ENCODE measurements around the gene TBX2.
"Not testable (repeated sequence)": the region's sequence is repeated elsewhere in the genome, so short reads cannot be mapped to it uniquely, and the experiment has no call there.

TBX2 gene

GRCh38 chr17:61427567-61427966, 27.9 kb downstream of the TBX2 start:
- H3K4me3 ChIP-seq (ENCODE audit: low read depth, low read length), result no peak overlapping the region

GRCh38 chr17:61429274-61429673, 29.6 kb downstream of the TBX2 start:
- H3K4me3 ChIP-seq (ENCODE audit: low read depth, low read length), result no peak overlapping the region

- not testable (repeated sequence) for H3K4me3 ChIP-seq (ENCODE audit: low read depth, low read length)
Observed at GRCh38 chr17:61429831-61430230, 30.2 kb downstream of the TBX2 start.

GRCh38 chr17:61431594-61432311, 32.1 kb downstream of the TBX2 start:
- H3K4me3 ChIP-seq (ENCODE audit: low read depth, low read length), result no peak overlapping the region

- H3K4me3 ChIP-seq (ENCODE audit: low read depth, low read length), result no peak overlapping the region
Observed at GRCh38 chr17:61436273-61436672, 36.6 kb downstream of the TBX2 start.

- no peak overlapping the region for H3K4me3 ChIP-seq (ENCODE audit: low read depth, low read length)
Observed at GRCh38 chr17:61436995-61437704, 37.5 kb downstream of the TBX2 start.

GRCh38 chr17:61440697-61441096, 41.1 kb downstream of the TBX2 start:
- H3K4me3 ChIP-seq (ENCODE audit: low read depth, low read length), result no peak overlapping the region

- H3K4me3 ChIP-seq (ENCODE audit: low read depth, low read length), result not testable (repeated sequence)
Observed at GRCh38 chr17:61441507-61441906, 41.9 kb downstream of the TBX2 start.

GRCh38 chr17:61442136-61442775, 42.6 kb downstream of the TBX2 start:
- no peak overlapping the region for H3K4me3 ChIP-seq (ENCODE audit: low read depth, low read length)

GRCh38 chr17:61442878-61443474, 43.3 kb downstream of the TBX2 start:
- H3K4me3 ChIP-seq (ENCODE audit: low read depth, low read length), result no peak overlapping the region

- no peak overlapping the region for H3K4me3 ChIP-seq (ENCODE audit: low read depth, low read length)
Observed at GRCh38 chr17:61443475-61443882, 43.8 kb downstream of the TBX2 start.

GRCh38 chr17:61444075-61444474, 44.4 kb downstream of the TBX2 start:
- H3K4me3 ChIP-seq (ENCODE audit: low read depth, low read length), result no peak overlapping the region

- H3K4me3 ChIP-seq (ENCODE audit: low read depth, low read length), result no peak overlapping the region
Observed at GRCh38 chr17:61444831-61445230, 45.2 kb downstream of the TBX2 start.

GRCh38 chr17:61447358-61447757, 47.7 kb downstream of the TBX2 start:
- no peak overlapping the region for H3K4me3 ChIP-seq (ENCODE audit: low read depth, low read length)

GRCh38 chr17:61448042-61448441, 48.4 kb downstream of the TBX2 start:
- no peak overlapping the region for H3K4me3 ChIP-seq (ENCODE audit: low read depth, low read length)

GRCh38 chr17:61449140-61449539, 49.5 kb downstream of the TBX2 start:
- H3K4me3 ChIP-seq (ENCODE audit: low read depth, low read length), result not testable (repeated sequence)

GRCh38 chr17:61449707-61450640, 50.3 kb downstream of the TBX2 start:
- no peak overlapping the region for H3K4me3 ChIP-seq (ENCODE audit: low read depth, low read length)

GRCh38 chr17:61450641-61451537, 51.2 kb downstream of the TBX2 start:
- no peak overlapping the region for H3K4me3 ChIP-seq (ENCODE audit: low read depth, low read length)

- peak overlapping the region; percentile 13 for H3K4me3 ChIP-seq (ENCODE audit: low read depth, low read length)
Observed at GRCh38 chr17:61451538-61452300, 52.1 kb downstream of the TBX2 start.
